ENCODE results near the gene TUBA1B. TPM values are rescaled to one million over a fixed set of nuclear protein-coding genes. Genes with fewer than 3 reads are reported as not detected.

Gene TUBA1B
- total and polyA plus RNA-seq, 2 of the 8 experiments (the other 6 are each of a cell fraction or from before 2014, with no cell fraction given) = 2,092 to 6,837 TPM

DNA sequence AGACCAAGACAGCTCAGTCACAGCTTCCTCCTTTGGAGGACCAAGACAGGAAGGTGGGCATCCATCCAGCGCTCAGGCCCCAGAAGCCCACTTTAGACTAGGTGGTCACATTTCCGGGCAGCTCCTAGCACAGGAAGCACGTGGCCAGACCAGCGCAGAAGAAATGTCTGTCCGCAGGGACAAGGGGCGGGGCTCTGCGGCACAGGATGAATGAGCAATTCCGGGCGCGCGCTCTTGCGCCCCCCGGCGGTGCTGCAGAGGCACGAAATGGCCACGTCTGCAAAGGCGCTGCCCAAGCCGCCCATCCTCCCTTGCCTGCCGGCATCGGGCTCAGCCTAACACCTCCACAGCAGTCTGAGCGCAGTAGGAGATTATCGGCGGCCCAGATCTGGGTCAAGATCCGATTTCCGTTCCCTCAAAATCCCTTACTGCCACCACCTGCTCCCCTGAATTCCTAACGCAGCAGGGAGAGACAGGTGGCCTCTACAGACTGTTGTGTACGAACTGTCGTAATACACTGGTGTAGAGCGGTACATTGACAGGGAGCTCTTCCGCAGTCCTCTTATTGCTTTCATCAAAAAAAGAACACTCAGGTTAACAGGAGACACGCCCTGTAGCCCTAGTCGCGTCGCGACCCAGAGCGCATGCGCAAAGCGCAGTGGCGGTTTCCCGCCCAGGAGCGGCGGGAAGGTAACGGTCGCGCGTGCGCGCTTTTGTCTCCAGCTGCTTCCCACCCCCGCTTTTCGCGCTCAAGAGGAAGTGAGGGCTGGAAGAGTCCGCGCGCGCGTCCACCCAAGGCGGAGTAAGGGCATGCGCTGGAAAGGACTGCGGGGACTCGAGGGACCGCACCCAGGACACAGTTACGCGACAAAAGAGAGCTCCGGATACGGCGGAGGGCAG lies 794 bp downstream of the TUBA1B start (continued):
- TF ChIP-seq EP300 (IDR thresholded peaks at IDR 0.05; ENCODE audit: borderline replicate concordance in 1 of 2, low read depth in 2 of 2, low read length in 2 of 2) (peak in 1 of 2 experiments; percentile 28; a peak in 1 of 3 replicates), RAD21 (IDR thresholded peaks at IDR 0.05 in 1 of 2, conservative IDR thresholded peaks at IDR 0.05 in 1 of 2; ENCODE audit: low read depth in 2 of 2, low read length in 2 of 2) (peak; percentile 47 to 55), SP4 (IDR thresholded peaks at IDR 0.05; ENCODE audit: low read length) (no peak), ATF2 (IDR thresholded peaks at IDR 0.05; ENCODE audit: low read length) (peak; percentile 48; the same call in 1 of the 2 replicates), TBP (IDR thresholded peaks at IDR 0.05; ENCODE audit: low read depth, low read length) (0 out of 2 replicates have a peak, but pooled peaks have one; percentile 8)
- TF ChIP-seq, protein P1, sequence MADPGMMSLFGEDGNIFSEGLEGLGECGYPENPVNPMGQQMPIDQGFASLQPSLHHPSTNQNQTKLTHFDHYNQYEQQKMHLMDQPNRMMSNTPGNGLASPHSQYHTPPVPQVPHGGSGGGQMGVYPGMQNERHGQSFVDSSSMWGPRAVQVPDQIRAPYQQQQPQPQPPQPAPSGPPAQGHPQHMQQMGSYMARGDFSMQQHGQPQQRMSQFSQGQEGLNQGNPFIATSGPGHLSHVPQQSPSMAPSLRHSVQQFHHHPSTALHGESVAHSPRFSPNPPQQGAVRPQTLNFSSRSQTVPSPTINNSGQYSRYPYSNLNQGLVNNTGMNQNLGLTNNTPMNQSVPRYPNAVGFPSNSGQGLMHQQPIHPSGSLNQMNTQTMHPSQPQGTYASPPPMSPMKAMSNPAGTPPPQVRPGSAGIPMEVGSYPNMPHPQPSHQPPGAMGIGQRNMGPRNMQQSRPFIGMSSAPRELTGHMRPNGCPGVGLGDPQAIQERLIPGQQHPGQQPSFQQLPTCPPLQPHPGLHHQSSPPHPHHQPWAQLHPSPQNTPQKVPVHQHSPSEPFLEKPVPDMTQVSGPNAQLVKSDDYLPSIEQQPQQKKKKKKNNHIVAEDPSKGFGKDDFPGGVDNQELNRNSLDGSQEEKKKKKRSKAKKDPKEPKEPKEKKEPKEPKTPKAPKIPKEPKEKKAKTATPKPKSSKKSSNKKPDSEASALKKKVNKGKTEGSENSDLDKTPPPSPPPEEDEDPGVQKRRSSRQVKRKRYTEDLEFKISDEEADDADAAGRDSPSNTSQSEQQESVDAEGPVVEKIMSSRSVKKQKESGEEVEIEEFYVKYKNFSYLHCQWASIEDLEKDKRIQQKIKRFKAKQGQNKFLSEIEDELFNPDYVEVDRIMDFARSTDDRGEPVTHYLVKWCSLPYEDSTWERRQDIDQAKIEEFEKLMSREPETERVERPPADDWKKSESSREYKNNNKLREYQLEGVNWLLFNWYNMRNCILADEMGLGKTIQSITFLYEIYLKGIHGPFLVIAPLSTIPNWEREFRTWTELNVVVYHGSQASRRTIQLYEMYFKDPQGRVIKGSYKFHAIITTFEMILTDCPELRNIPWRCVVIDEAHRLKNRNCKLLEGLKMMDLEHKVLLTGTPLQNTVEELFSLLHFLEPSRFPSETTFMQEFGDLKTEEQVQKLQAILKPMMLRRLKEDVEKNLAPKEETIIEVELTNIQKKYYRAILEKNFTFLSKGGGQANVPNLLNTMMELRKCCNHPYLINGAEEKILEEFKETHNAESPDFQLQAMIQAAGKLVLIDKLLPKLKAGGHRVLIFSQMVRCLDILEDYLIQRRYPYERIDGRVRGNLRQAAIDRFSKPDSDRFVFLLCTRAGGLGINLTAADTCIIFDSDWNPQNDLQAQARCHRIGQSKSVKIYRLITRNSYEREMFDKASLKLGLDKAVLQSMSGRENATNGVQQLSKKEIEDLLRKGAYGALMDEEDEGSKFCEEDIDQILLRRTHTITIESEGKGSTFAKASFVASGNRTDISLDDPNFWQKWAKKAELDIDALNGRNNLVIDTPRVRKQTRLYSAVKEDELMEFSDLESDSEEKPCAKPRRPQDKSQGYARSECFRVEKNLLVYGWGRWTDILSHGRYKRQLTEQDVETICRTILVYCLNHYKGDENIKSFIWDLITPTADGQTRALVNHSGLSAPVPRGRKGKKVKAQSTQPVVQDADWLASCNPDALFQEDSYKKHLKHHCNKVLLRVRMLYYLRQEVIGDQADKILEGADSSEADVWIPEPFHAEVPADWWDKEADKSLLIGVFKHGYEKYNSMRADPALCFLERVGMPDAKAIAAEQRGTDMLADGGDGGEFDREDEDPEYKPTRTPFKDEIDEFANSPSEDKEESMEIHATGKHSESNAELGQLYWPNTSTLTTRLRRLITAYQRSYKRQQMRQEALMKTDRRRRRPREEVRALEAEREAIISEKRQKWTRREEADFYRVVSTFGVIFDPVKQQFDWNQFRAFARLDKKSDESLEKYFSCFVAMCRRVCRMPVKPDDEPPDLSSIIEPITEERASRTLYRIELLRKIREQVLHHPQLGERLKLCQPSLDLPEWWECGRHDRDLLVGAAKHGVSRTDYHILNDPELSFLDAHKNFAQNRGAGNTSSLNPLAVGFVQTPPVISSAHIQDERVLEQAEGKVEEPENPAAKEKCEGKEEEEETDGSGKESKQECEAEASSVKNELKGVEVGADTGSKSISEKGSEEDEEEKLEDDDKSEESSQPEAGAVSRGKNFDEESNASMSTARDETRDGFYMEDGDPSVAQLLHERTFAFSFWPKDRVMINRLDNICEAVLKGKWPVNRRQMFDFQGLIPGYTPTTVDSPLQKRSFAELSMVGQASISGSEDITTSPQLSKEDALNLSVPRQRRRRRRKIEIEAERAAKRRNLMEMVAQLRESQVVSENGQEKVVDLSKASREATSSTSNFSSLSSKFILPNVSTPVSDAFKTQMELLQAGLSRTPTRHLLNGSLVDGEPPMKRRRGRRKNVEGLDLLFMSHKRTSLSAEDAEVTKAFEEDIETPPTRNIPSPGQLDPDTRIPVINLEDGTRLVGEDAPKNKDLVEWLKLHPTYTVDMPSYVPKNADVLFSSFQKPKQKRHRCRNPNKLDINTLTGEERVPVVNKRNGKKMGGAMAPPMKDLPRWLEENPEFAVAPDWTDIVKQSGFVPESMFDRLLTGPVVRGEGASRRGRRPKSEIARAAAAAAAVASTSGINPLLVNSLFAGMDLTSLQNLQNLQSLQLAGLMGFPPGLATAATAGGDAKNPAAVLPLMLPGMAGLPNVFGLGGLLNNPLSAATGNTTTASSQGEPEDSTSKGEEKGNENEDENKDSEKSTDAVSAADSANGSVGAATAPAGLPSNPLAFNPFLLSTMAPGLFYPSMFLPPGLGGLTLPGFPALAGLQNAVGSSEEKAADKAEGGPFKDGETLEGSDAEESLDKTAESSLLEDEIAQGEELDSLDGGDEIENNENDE (IDR thresholded peaks at IDR 0.05; ENCODE audit: insufficient replicate concordance, low read length) = no peak
